Activated T-cell treated with anti-CD3 and anti-CD28 coated beads, Interleukin-2, amount 50 U/mL, for 4 hours (primary cell): Measurements from ENCODE around the gene COPG2. TPM values are rescaled to one million over a fixed set of nuclear protein-coding genes. Genes with fewer than 3 reads are reported as not detected.
"Not testable (repeated sequence)": the region's sequence is repeated elsewhere in the genome, so short reads cannot be mapped to it uniquely, and the experiment has no call there.

Experiments
- ATAC-seq, 2 donors: fragments of 200-7000 bp; cut with Tn5 transposase; one replicate each; pipeline ENCODE4 v1.10.0; 2021
- DNase-seq: peaks from one replicate; pipeline ENCODE4 v3.0.0-alpha.2; 2020
- H3K27me3 Mint-ChIP-seq: one replicate; pipeline ENCODE4 v1.8.0; 2021; ENCODE audit warnings: low read depth, mixed read lengths
- H3K36me3 Mint-ChIP-seq: one replicate; pipeline ENCODE4 v1.8.0; 2022; ENCODE audit warnings: mixed read lengths; ENCODE audit not compliant: insufficient read depth
- H3K4me1 Mint-ChIP-seq: one replicate; pipeline ENCODE4 v1.8.0; 2021; ENCODE audit warnings: low read depth, mixed read lengths
- H3K4me3 Mint-ChIP-seq: one replicate; pipeline ENCODE4 v1.8.0; 2021; ENCODE audit warnings: mild to moderate bottlenecking, moderate library complexity, mixed read lengths
- H3K9me3 Mint-ChIP-seq: one replicate; pipeline ENCODE4 v1.8.0; 2021; ENCODE audit warnings: mixed read lengths
- total RNA-seq, 3 donors: library from RNA; stranded (reverse); gene quantifications; one replicate each; pipeline ENCODE4 v1.2.1, GENCODE V29; 2021

COPG2 gene
- total RNA-seq, 3 donors from 2014 or later = 13.9 to 16.2 (median 15.4) TPM

GRCh38 chr7:130628901-130629300, 39.6 kb downstream of the COPG2 start:
- Mint-ChIP-seq H3K36me3 (peaks cover 8% of the 10 kb centered on the region), H3K9me3 (peaks cover 52% of the 10 kb centered on the region), H3K4me3 (no peak overlapping the region), H3K27me3 (no peaks in the 10 kb centered on the region), H3K4me1 (no peaks in the 10 kb centered on the region)
- DNase-seq (no peak), ATAC-seq (no peak)

DNA sequence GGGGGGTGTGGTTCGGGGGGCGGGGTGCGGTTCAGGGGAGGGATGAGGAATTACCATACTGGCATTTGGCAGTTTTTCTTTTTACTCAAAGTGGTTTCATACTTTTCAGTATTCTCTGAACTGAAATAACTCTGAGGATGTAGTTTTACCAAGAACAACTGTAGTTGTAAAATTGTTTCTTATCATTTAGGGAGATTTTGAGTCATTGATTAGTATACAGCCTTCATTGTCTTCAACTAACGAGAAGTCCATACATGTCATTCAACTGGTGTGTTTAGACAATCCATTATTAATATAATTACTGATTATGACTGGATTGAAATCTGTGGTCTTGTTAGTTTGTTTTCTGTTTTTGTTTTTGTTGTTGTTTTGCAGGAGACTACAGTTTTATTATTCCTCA, 40.8 kb downstream of the COPG2 start:
- ATAC-seq (peak in 1 of 2 donors; percentile 25), DNase-seq (no peak)
- Mint-ChIP-seq H3K4me3 (no peak overlapping the region), H3K36me3 (peaks cover 8% of the 10 kb centered on the region), H3K9me3 (peaks cover 52% of the 10 kb centered on the region), H3K27me3 (no peaks in the 10 kb centered on the region), H3K4me1 (no peaks in the 10 kb centered on the region)

DNA sequence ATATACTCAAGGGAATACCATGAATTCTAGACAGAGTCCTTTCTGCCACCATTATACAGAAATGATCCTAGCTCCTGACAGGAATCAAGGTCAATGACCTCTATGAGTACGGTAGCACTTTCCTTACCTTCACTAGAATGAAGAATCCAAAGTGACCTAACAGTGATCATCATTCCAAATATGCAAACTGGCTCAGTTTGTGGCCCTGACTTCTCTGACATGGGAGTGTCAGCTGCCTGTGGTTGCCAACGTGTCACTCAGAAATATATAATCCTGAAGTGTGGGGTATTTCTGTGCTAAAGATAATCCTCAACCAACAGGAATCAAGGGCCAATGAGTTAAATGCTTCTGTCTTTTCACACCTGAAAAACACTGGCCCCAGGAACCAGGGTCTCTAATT, 45.7 kb downstream of the COPG2 start:
- DNase-seq (no peak), ATAC-seq (no peak)
- Mint-ChIP-seq H3K4me1 (no peaks in the 10 kb centered on the region), H3K9me3 (peaks cover 24% of the 10 kb centered on the region), H3K27me3 (no peaks in the 10 kb centered on the region), H3K36me3 (peaks cover 7% of the 10 kb centered on the region), H3K4me3 (no peak overlapping the region)

GRCh38 chr7:130615583-130615982, 53.0 kb downstream of the COPG2 start:
- peaks cover 40% of the 10 kb centered on the region for H3K36me3 Mint-ChIP-seq

GRCh38 chr7:130614449-130614848, 54.1 kb downstream of the COPG2 start:
- DNase-seq (no peak), ATAC-seq (no peak)
- Mint-ChIP-seq H3K4me3 (no peak overlapping the region), H3K4me1 (no peaks in the 10 kb centered on the region), H3K36me3 (peaks cover 49% of the 10 kb centered on the region), H3K9me3 (no peaks in the 10 kb centered on the region), H3K27me3 (no peaks in the 10 kb centered on the region)

More at GRCh38 chr7:130615583-130615982, 53.0 kb downstream of the COPG2 start:
- DNase-seq (no peak), ATAC-seq (no peak)
- Mint-ChIP-seq H3K4me3 (no peak overlapping the region), H3K9me3 (no peaks in the 10 kb centered on the region), H3K4me1 (no peaks in the 10 kb centered on the region), H3K27me3 (no peaks in the 10 kb centered on the region)

DNA sequence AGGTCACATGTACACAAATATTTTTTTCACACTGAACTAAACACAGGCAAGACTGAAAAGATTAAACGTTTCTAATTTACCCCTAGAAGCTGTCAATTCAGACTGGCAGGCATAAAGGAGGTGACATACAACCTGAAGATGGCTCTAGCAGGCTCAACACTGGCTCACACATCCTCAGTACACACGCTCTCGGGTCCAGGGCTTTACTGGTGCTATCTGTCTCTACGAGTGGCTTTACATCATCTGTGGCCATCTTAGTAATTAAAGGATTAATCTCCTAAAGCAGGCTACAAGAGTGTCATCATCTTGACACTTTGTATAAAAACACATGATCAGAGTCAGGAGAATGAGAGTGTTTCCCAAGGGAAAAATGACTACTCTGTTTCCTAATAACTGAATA, 57.3 kb downstream of the COPG2 start:
- no peaks in the 10 kb centered on the region for H3K4me1 Mint-ChIP-seq
- no peak for ATAC-seq

GRCh38 chr7:130607066-130607465, 61.5 kb downstream of the COPG2 start:
- H3K36me3 Mint-ChIP-seq = peaks cover 64% of the 10 kb centered on the region
- not testable (repeated sequence) for H3K4me3 Mint-ChIP-seq, H3K4me1 Mint-ChIP-seq, DNase-seq, H3K27me3 Mint-ChIP-seq, H3K9me3 Mint-ChIP-seq, ATAC-seq

More for the DNA sequence above, 57.3 kb downstream of the COPG2 start:
- Mint-ChIP-seq H3K9me3 (no peaks in the 10 kb centered on the region), H3K4me3 (no peak overlapping the region), H3K27me3 (no peaks in the 10 kb centered on the region), H3K36me3 (peaks cover 70% of the 10 kb centered on the region)
- DNase-seq = no peak

GRCh38 chr7:130606161-130606560, 62.4 kb downstream of the COPG2 start:
- DNase-seq (no peak), ATAC-seq (no peak)
- H3K27me3 Mint-ChIP-seq = no peaks in the 10 kb centered on the region
- peaks cover 58% of the 10 kb centered on the region for H3K36me3 Mint-ChIP-seq
- H3K4me1 Mint-ChIP-seq = no peaks in the 10 kb centered on the region
- H3K4me3 Mint-ChIP-seq = no peak overlapping the region
- no peaks in the 10 kb centered on the region for H3K9me3 Mint-ChIP-seq

DNA sequence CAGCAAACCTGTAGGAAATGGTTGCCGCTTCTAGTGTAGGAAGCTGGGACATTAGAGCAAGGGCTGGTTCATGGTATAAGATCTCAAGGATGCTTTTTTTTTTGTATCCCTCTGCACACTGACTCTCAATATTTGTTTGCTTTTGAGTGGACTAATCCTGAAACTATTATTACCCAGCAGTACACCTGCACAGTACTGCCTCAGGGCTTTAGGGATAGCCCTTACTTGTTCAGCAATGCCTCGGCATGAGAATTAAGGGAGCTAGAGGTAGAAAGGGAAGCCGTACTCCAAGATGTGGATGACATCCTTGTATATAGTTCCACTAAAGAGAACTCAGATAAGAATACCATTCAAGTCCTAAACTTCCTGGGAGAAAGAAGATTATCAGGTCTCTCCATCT, 70.5 kb downstream of the COPG2 start:
- H3K27me3 Mint-ChIP-seq = no peaks in the 10 kb centered on the region
- H3K36me3 Mint-ChIP-seq = peaks cover 10% of the 10 kb centered on the region
- no peak overlapping the region for H3K4me3 Mint-ChIP-seq
- DNase-seq = no peak
- H3K4me1 Mint-ChIP-seq = no peaks in the 10 kb centered on the region
- no peak for ATAC-seq
- no peaks in the 10 kb centered on the region for H3K9me3 Mint-ChIP-seq

DNA sequence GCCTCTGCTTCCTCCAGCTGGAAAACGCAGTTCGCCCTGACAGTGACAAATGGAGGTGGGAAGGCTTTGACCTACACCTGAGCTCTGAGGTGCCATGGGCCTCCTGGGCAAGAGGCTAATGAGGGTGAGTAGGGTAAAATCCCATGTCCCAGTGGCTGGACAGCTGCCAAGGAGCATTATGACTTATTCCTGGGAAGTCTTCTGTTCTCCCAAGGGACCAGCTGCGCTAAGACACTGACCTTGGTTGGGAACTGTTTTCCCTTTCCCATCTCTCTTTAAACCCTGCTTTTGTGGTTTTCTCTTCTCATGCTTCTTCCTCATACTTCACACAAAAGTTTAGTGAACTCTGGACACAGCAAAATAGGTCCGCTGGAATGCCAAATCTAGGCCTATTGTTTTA, 72.6 kb downstream of the COPG2 start:
- Mint-ChIP-seq H3K36me3 (peaks cover 4% of the 10 kb centered on the region), H3K27me3 (no peaks in the 10 kb centered on the region), H3K4me3 (no peak overlapping the region), H3K9me3 (no peaks in the 10 kb centered on the region), H3K4me1 (no peaks in the 10 kb centered on the region)
- no peak for ATAC-seq
- DNase-seq = no peak

GRCh38 chr7:130593033-130593432, 75.5 kb downstream of the COPG2 start:
- Mint-ChIP-seq H3K9me3 (peaks cover 6% of the 10 kb centered on the region), H3K27me3 (no peaks in the 10 kb centered on the region), H3K36me3 (peaks cover 6% of the 10 kb centered on the region), H3K4me3 (no peak overlapping the region), H3K4me1 (no peaks in the 10 kb centered on the region)
- DNase-seq = no peak
- ATAC-seq = no peak

GRCh38 chr7:130591464-130591863, 77.1 kb downstream of the COPG2 start:
- not testable (repeated sequence) for H3K9me3 Mint-ChIP-seq, ATAC-seq, H3K4me1 Mint-ChIP-seq, H3K27me3 Mint-ChIP-seq, H3K4me3 Mint-ChIP-seq, DNase-seq, H3K36me3 Mint-ChIP-seq

DNA sequence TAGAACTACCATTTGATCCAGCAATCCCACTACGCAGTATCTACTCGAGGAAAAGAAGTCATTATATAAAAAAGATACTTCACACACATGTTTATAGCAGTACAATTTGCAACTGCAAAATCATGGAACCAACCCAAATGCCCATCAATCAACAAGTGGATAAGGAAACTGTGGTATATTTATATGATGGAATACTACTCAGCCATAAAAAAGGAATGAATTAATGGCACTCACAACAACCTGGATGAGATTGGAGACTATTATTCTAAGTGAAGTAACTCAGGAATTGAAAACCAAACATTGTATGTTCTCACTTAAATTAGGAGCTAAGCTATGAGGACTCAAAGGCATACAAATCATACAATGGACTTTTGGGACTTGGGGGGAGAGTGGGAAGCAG, 82.6 kb downstream of the COPG2 start:
- not testable (repeated sequence) for H3K4me1 Mint-ChIP-seq, H3K27me3 Mint-ChIP-seq, ATAC-seq, H3K36me3 Mint-ChIP-seq, H3K4me3 Mint-ChIP-seq, DNase-seq
- H3K9me3 Mint-ChIP-seq = peaks cover 14% of the 10 kb centered on the region

GRCh38 chr7:130575110-130575509, 93.4 kb downstream of the COPG2 start:
- H3K4me3 Mint-ChIP-seq, H3K36me3 Mint-ChIP-seq, DNase-seq, H3K27me3 Mint-ChIP-seq, ATAC-seq, H3K4me1 Mint-ChIP-seq: not testable (repeated sequence)
- peaks cover 13% of the 10 kb centered on the region for H3K9me3 Mint-ChIP-seq

GRCh38 chr7:130570144-130570543, 98.4 kb downstream of the COPG2 start:
- Mint-ChIP-seq H3K36me3 (peaks cover 15% of the 10 kb centered on the region), H3K9me3 (peaks cover 30% of the 10 kb centered on the region)
- not testable (repeated sequence) for H3K4me1 Mint-ChIP-seq, H3K4me3 Mint-ChIP-seq, DNase-seq, H3K27me3 Mint-ChIP-seq, ATAC-seq

DNA sequence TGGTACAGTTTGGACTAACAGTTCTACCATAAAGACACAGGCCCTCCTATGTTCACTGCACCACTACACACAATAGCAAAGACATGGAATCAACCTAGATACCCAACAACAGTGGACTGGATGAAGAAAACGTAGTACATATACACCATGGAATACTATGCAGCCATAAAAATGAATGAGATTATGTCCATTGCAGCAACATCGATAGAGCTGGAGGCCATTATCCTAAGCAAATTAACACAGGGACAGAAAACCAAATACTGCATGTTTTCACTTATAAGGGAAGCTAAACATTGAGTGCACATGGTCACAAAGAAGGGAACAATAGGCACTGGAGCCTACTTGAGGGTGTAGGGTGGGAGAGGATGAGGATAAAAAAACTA, 101.7 kb downstream of the COPG2 start:
- peaks cover 2% of the 10 kb centered on the region for H3K4me1 Mint-ChIP-seq
- H3K27me3 Mint-ChIP-seq = no peaks in the 10 kb centered on the region
- no peak for DNase-seq
- no peak overlapping the region for H3K4me3 Mint-ChIP-seq
- peaks cover 33% of the 10 kb centered on the region for H3K9me3 Mint-ChIP-seq
- peaks cover 15% of the 10 kb centered on the region for H3K36me3 Mint-ChIP-seq
- no peak for ATAC-seq
